ENCODE data around the gene NID1.

NID1 gene, protein sequence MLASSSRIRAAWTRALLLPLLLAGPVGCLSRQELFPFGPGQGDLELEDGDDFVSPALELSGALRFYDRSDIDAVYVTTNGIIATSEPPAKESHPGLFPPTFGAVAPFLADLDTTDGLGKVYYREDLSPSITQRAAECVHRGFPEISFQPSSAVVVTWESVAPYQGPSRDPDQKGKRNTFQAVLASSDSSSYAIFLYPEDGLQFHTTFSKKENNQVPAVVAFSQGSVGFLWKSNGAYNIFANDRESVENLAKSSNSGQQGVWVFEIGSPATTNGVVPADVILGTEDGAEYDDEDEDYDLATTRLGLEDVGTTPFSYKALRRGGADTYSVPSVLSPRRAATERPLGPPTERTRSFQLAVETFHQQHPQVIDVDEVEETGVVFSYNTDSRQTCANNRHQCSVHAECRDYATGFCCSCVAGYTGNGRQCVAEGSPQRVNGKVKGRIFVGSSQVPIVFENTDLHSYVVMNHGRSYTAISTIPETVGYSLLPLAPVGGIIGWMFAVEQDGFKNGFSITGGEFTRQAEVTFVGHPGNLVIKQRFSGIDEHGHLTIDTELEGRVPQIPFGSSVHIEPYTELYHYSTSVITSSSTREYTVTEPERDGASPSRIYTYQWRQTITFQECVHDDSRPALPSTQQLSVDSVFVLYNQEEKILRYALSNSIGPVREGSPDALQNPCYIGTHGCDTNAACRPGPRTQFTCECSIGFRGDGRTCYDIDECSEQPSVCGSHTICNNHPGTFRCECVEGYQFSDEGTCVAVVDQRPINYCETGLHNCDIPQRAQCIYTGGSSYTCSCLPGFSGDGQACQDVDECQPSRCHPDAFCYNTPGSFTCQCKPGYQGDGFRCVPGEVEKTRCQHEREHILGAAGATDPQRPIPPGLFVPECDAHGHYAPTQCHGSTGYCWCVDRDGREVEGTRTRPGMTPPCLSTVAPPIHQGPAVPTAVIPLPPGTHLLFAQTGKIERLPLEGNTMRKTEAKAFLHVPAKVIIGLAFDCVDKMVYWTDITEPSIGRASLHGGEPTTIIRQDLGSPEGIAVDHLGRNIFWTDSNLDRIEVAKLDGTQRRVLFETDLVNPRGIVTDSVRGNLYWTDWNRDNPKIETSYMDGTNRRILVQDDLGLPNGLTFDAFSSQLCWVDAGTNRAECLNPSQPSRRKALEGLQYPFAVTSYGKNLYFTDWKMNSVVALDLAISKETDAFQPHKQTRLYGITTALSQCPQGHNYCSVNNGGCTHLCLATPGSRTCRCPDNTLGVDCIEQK

GRCh38 chr1:236064674-236065508, at the start of gene NID1:
Gene NID1, minus strand, starts transcription at chr1:236065090. Its CDS starts 11 bp downstream, at chr1:236065079.
- H3K4me3 ChIP-seq (ENCODE audit: low read depth, low read length): peak within 1 kb of the TSS; percentile 86
- TF ChIP-seq CTCF (IDR thresholded peaks at IDR 0.05; ENCODE audit: borderline replicate concordance, insufficient read depth, low read depth, low read length): 0 out of 2 replicates have a peak, but pooled peaks have one; percentile 9

DNA sequence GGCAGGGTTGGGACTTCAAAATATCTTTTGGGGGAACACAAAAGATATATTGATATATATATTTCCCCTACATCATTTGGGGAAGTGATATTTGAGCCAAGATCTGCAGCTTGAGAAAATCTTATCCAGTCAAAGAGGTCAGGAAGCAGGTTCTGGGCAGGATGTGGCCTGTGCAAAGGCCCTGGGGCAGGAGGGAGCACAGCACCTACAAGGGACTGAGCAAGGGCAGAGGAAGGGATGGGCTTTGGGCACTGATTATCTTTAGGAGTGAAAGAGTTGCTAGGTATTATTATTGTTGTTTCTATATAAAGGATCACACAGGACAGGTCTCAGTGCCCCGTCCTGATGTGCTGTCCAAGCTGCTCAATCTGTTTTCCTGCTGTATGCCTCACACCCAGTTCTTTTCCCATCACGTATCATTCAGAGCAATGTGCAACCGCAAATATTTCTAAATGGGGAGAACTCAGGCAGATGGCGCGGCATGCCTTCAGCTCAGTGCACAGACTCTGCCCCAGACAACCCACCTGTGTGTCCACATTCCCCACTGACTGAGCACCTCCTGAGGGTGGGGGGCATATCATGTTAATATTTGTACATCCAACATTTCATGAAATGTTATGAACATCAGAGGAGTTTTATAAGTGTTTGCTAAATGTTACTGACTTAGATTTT, 49.3 kb upstream of the NID1 start:
- TF ChIP-seq CTCF (IDR thresholded peaks at IDR 0.05; ENCODE audit: borderline replicate concordance, insufficient read depth, low read depth, low read length): no peak
- H3K4me3 ChIP-seq (ENCODE audit: low read depth, low read length): no peak overlapping the region

DNA sequence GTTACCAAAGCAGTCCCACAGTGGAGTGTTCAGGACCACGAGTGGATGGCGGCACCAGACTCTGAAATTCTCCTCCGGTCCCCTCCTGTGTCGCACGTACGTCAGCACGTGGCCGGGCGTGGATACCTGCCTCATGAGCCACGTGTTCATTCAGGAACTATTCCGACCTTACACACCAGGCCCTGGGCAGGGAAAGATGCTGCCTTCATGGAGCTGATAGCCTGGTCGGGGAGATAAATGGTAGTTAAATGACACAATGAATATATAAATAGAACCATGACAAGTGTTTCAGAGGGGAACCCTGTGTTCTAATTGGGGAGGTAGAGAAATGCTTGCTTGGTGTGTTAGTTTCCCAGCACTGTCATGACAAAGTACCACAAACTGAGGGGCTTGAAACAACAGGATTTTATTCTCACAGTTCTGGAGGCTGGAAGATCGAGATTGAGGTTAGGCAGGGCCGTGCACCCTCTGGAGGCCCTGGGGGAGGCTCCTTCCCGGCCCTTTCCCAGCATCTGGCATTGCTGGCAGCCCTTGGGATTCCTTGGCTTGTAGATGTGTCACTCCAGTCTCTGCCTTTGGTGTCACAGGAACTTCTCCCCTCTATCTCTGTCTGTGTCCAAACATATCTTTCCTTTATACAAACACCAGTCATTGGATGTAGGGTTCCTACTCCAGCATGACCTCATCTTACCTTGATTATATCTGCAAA, 48.6 kb upstream of the NID1 start:
- no peak for TF ChIP-seq CTCF (IDR thresholded peaks at IDR 0.05; ENCODE audit: borderline replicate concordance, insufficient read depth, low read depth, low read length)

GRCh38 chr1:236112332-236112627, 47.4 kb upstream of the NID1 start:
- no peak for TF ChIP-seq CTCF (IDR thresholded peaks at IDR 0.05; ENCODE audit: borderline replicate concordance, insufficient read depth, low read depth, low read length)
- no peak overlapping the region for H3K4me3 ChIP-seq (ENCODE audit: low read depth, low read length)

More for the DNA sequence above, 48.6 kb upstream of the NID1 start:
- H3K4me3 ChIP-seq (ENCODE audit: low read depth, low read length): no peak overlapping the region

- TF ChIP-seq CTCF (IDR thresholded peaks at IDR 0.05; ENCODE audit: borderline replicate concordance, insufficient read depth, low read depth, low read length): no peak
These were observed 46.8 kb upstream of the NID1 start for GRCh38 chr1:236111527-236112331.

More at GRCh38 chr1:236111527-236112331, 46.8 kb upstream of the NID1 start:
- H3K4me3 ChIP-seq (ENCODE audit: low read depth, low read length): no peak overlapping the region

Data from GM12875 (cell line).